Trophoblast cell (in vitro differentiated cells and primary cell): ENCODE results near the gene CHCHD3.

ENCODE experiments used
- DNase-seq, 2 donors: peaks; one replicate each; pipeline ENCODE4 v3.0.0-alpha.2; 2016
- H2AFZ ChIP-seq: 2 replicates; pipeline ENCODE4 v1.6.1; 2013; ENCODE audit warnings: low read length, moderate library complexity, mild to moderate bottlenecking; ENCODE audit not compliant: insufficient read depth, poor library complexity
- H2AK5ac ChIP-seq: 2 replicates; pipeline ENCODE4 v1.6.1; 2013; ENCODE audit warnings: mild to moderate bottlenecking, low read length
- H2BK120ac ChIP-seq: 2 replicates; pipeline ENCODE4 v1.6.1; 2013; ENCODE audit warnings: low read length, mild to moderate bottlenecking, moderate library complexity; ENCODE audit not compliant: insufficient read depth, poor library complexity
- H2BK12ac ChIP-seq: 2 replicates; pipeline ENCODE4 v1.6.1; 2013; ENCODE audit warnings: mild to moderate bottlenecking, low read length, moderate library complexity
- H2BK5ac ChIP-seq: 2 replicates; pipeline ENCODE4 v1.6.1; 2013; ENCODE audit warnings: low read length, low read depth, moderate library complexity, mild to moderate bottlenecking; ENCODE audit not compliant: poor library complexity
- H3K14ac ChIP-seq: 2 replicates; pipeline ENCODE4 v1.6.1; 2013; ENCODE audit warnings: mild to moderate bottlenecking, low read length
- H3K18ac ChIP-seq: 2 replicates; pipeline ENCODE4 v1.6.1; 2013; ENCODE audit warnings: mild to moderate bottlenecking, low read length
- H3K23ac ChIP-seq: 2 replicates; pipeline ENCODE4 v1.6.1; 2013; ENCODE audit warnings: low read length
- H3K27ac ChIP-seq: 2 replicates; pipeline ENCODE4 v1.5.1; 2013; ENCODE audit warnings: low read depth, mild to moderate bottlenecking, inconsistent platforms, low read length, moderate library complexity
- H3K27me3 ChIP-seq: 2 replicates; pipeline ENCODE4 v1.6.1; 2013; ENCODE audit warnings: inconsistent platforms, mild to moderate bottlenecking, low read length, moderate library complexity; ENCODE audit not compliant: insufficient read depth
- H3K36me3 ChIP-seq, 2 experiments: 1 replicate in 1 of 2; 2 replicates in 1 of 2; pipeline ENCODE4 v1.6.1; 2013; ENCODE audit warnings: low read length in 2 of 2, mild to moderate bottlenecking in 2 of 2, moderate library complexity in 1 of 2; ENCODE audit not compliant: insufficient read depth in 2 of 2, control insufficient read depth in 1 of 2
- H3K4ac ChIP-seq: 2 replicates; pipeline ENCODE4 v1.6.1; 2013; ENCODE audit warnings: low read depth, mild to moderate bottlenecking, low read length, moderate library complexity
- H3K4me1 ChIP-seq, 2 experiments: 1 replicate in 1 of 2; 2 replicates in 1 of 2; pipeline ENCODE4 v1.6.1; 2013; ENCODE audit warnings: low read length in 2 of 2, mild to moderate bottlenecking in 2 of 2, moderate library complexity in 1 of 2; ENCODE audit not compliant: insufficient read depth in 2 of 2, control insufficient read depth in 1 of 2
- H3K4me2 ChIP-seq: 2 replicates; pipeline ENCODE4 v1.6.1; 2013; ENCODE audit warnings: inconsistent platforms, mild to moderate bottlenecking, low read length, moderate library complexity
- H3K4me3 ChIP-seq: 2 replicates; pipeline ENCODE4 v1.5.1; 2013; ENCODE audit warnings: mild to moderate bottlenecking, low read depth, low read length, inconsistent platforms
- H3K79me1 ChIP-seq: one replicate; pipeline ENCODE4 v1.6.1; 2013; ENCODE audit warnings: low read length
- H3K79me2 ChIP-seq: 2 replicates; pipeline ENCODE4 v1.6.1; 2013; ENCODE audit warnings: low read length, mild to moderate bottlenecking; ENCODE audit not compliant: control insufficient read depth, insufficient read depth, poor library complexity
- H3K9ac ChIP-seq: 2 replicates; pipeline ENCODE4 v1.6.1; 2013; ENCODE audit warnings: mild to moderate bottlenecking, low read length
- H3K9me3 ChIP-seq: 2 replicates; pipeline ENCODE4 v1.6.1; 2013; ENCODE audit warnings: low read depth, mild to moderate bottlenecking, control low read depth, inconsistent platforms, low read length; ENCODE audit not compliant: insufficient read depth
- H4K12ac ChIP-seq: 2 replicates; pipeline ENCODE4 v1.6.1; 2013; ENCODE audit warnings: low read depth, mild to moderate bottlenecking, low read length, moderate library complexity
- H4K8ac ChIP-seq: 2 replicates; pipeline ENCODE4 v1.6.1; 2013; ENCODE audit warnings: low read depth, mild to moderate bottlenecking, low read length, moderate library complexity
- H4K91ac ChIP-seq: one replicate; pipeline ENCODE4 v1.6.1; 2013; ENCODE audit warnings: low read depth, mild to moderate bottlenecking, low read length, moderate library complexity
- WGBS: extraction: QIAGEN DNeasy Blood & Tissue Kit; methylation state at CpG from one replicate; pipeline ENCODE4 v1.1.7; 2013; ENCODE audit warnings: missing lambda C conversion rate; ENCODE audit not compliant: insufficient read length, insufficient coverage; ENCODE audit errors: extremely low coverage; 5-methylcytosine and 5-hydroxymethylcytosine counted together

CHCHD3 gene

GRCh38 chr7:132837529-132837928, 244.4 kb downstream of the CHCHD3 start:
- H3K4me1 ChIP-seq: no peaks in the 10 kb centered on the region
- no peak for DNase-seq
- WGBS: no CpG with 5 or more reads among the region's 3 CpGs
- no peak overlapping the region for H3K27ac ChIP-seq
- no peak overlapping the region for H3K18ac ChIP-seq
- H3K79me1 ChIP-seq: no peaks in the 10 kb centered on the region
- no peaks in the 10 kb centered on the region for H3K79me2 ChIP-seq
- no peak overlapping the region for H4K91ac ChIP-seq
- no peak overlapping the region for H2BK120ac ChIP-seq
- no peaks in the 10 kb centered on the region for H3K9me3 ChIP-seq
- no peak overlapping the region for H4K8ac ChIP-seq
- no peak overlapping the region for H2BK12ac ChIP-seq
- H2AK5ac ChIP-seq: no peak overlapping the region
- H3K23ac ChIP-seq: no peak overlapping the region
- H3K14ac ChIP-seq: no peak overlapping the region
- no peak overlapping the region for H3K4me2 ChIP-seq
- H2BK5ac ChIP-seq: no peak overlapping the region
- H2AFZ ChIP-seq: no peak overlapping the region
- no peak overlapping the region for H3K4ac ChIP-seq
- no peak overlapping the region for H4K12ac ChIP-seq
- H3K4me3 ChIP-seq: no peak overlapping the region
- no peaks in the 10 kb centered on the region for H3K36me3 ChIP-seq
- H3K9ac ChIP-seq: no peak overlapping the region
- H3K27me3 ChIP-seq: no peaks in the 10 kb centered on the region

GRCh38 chr7:132836746-132837145, 245.1 kb downstream of the CHCHD3 start:
- H3K27ac ChIP-seq: no peak overlapping the region
- H2AFZ ChIP-seq: no peak overlapping the region
- H3K36me3 ChIP-seq: no peaks in the 10 kb centered on the region
- no peak overlapping the region for H2BK5ac ChIP-seq
- no peak overlapping the region for H4K91ac ChIP-seq
- no peak overlapping the region for H3K9ac ChIP-seq
- no peaks in the 10 kb centered on the region for H3K27me3 ChIP-seq
- no peak overlapping the region for H2BK120ac ChIP-seq
- H3K14ac ChIP-seq: no peak overlapping the region
- DNase-seq: peak; percentile 7 to 49
- no peak overlapping the region for H2BK12ac ChIP-seq
- no peak overlapping the region for H4K8ac ChIP-seq
- no peak overlapping the region for H3K4me2 ChIP-seq
- H3K4me3 ChIP-seq: no peak overlapping the region
- H3K4me1 ChIP-seq: no peaks in the 10 kb centered on the region
- no peak overlapping the region for H4K12ac ChIP-seq
- H3K79me1 ChIP-seq: no peaks in the 10 kb centered on the region
- H3K4ac ChIP-seq: no peak overlapping the region
- no peak overlapping the region for H3K23ac ChIP-seq
- H3K79me2 ChIP-seq: no peaks in the 10 kb centered on the region
- H2AK5ac ChIP-seq: no peak overlapping the region
- WGBS: 100% methylated on average over 1 of the region's 1 CpG
- H3K9me3 ChIP-seq: no peaks in the 10 kb centered on the region
- H3K18ac ChIP-seq: no peak overlapping the region

GRCh38 chr7:132830941-132831340, 250.9 kb downstream of the CHCHD3 start:
- H2BK120ac ChIP-seq: no peak overlapping the region
- WGBS: no CpG with 5 or more reads among the region's 2 CpGs

GRCh38 chr7:132828502-132828901, 253.4 kb downstream of the CHCHD3 start:
- Histone ChIP-seq H4K12ac (no peak overlapping the region), H2BK120ac (no peak overlapping the region), H3K18ac (no peak overlapping the region), H3K9ac (no peak overlapping the region), H3K4me3 (no peak overlapping the region), H3K79me2 (no peaks in the 10 kb centered on the region), H4K8ac (no peak overlapping the region), H4K91ac (no peak overlapping the region), H3K27me3 (no peaks in the 10 kb centered on the region), H3K23ac (no peak overlapping the region), H2BK12ac (no peak overlapping the region), H3K4ac (no peak overlapping the region), H2AFZ (no peak overlapping the region), H3K14ac (no peak overlapping the region), H3K4me2 (no peak overlapping the region), H2BK5ac (no peak overlapping the region), H3K79me1 (no peaks in the 10 kb centered on the region), H3K27ac (no peak overlapping the region), H3K9me3 (no peaks in the 10 kb centered on the region), H2AK5ac (no peak overlapping the region), H3K36me3 (no peaks in the 10 kb centered on the region), H3K4me1 (no peaks in the 10 kb centered on the region)
- DNase-seq: no peak

More at GRCh38 chr7:132830941-132831340, 250.9 kb downstream of the CHCHD3 start:
- Histone ChIP-seq H3K4me3 (no peak overlapping the region), H4K8ac (no peak overlapping the region), H4K12ac (no peak overlapping the region), H3K18ac (no peak overlapping the region), H3K27me3 (no peaks in the 10 kb centered on the region), H3K79me2 (no peaks in the 10 kb centered on the region), H2AFZ (no peak overlapping the region), H2AK5ac (no peak overlapping the region), H3K27ac (no peak overlapping the region), H2BK12ac (no peak overlapping the region), H3K36me3 (no peaks in the 10 kb centered on the region), H3K9me3 (no peaks in the 10 kb centered on the region), H3K9ac (no peak overlapping the region), H3K4ac (no peak overlapping the region), H3K79me1 (no peaks in the 10 kb centered on the region), H2BK5ac (no peak overlapping the region), H3K14ac (no peak overlapping the region), H4K91ac (no peak overlapping the region), H3K23ac (no peak overlapping the region), H3K4me2 (no peak overlapping the region), H3K4me1 (no peaks in the 10 kb centered on the region)
- peak in 1 of 2 donors; percentile 23 for DNase-seq
